Cerebellar cortex (tissue), 1 donor: ENCODE measurements around the gene TOM1L1.

ENCODE experiments used
- DNase-seq: peaks from one replicate; pipeline ENCODE4 v3.0.0-alpha.2; 2015; ENCODE audit warnings: low spot score

The TOM1L1 gene

GRCh38 chr17:54992797-54993639 is 92.4 kb downstream of the TOM1L1 start:
- DNase-seq, result peak; percentile 71

GRCh38 chr17:54996441-54996840 is 95.8 kb downstream of the TOM1L1 start:
- no peak for DNase-seq

DNA sequence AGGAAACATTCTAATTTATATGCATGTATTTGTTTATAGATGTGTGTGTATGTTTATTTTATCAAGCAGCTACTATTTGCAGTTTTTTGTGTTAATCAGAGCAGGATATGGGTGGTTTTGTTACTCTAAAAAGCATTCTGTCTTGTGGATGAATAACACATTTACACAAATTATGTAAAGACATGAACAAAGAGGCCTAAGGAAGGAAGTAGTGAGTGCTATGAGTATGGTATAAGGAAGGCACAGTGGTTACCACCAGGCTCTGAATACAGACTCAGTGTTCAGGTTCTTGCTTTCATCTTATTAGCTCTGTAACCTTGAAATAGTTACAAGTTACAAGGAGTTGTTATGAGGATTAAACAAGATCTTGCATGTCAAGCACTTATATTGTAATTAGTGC is 101.8 kb downstream of the TOM1L1 start:
- no peak for DNase-seq

GRCh38 chr17:55004484-55004883 is 103.8 kb downstream of the TOM1L1 start:
- no peak for DNase-seq

DNA sequence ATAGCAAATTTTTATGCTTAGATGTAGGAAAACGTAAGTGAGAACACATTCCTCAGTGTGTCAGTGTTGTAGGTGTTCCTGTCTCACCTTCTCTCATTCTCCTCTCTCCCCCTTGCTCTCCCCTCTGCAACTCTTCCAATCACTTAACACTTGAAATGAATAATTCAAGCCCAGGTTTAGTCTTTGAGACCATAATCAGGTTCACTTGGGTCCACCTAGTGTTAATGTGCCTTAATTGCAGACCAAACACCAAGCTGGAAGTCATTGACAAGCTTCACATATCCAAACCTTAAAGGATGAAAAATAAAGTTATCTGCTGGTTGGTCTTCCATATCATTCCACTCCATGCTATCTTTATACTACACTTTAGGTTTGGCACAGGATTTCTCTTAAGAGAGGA is 104.9 kb downstream of the TOM1L1 start:
- DNase-seq, result peak; percentile 13
